HepG2 (cell line): ENCODE results near the gene ATP2B2. TPM values are rescaled to one million over a fixed set of nuclear protein-coding genes. Genes with fewer than 3 reads are reported as not detected.
A peak's percentile ranks its signal among the peaks of the same experiment; 100 is the strongest.

Experiments
- AGO2 ChIP-seq: fragments of 200-400 bp; formaldehyde crosslinking; optimal IDR thresholded peaks from 2 replicates; pipeline ENCODE3; 2017; ENCODE audit warnings: mild to moderate bottlenecking, low read depth, low read length, moderate library complexity
- ELF4 ChIP-seq: sonication (generic); formaldehyde crosslinking; IDR thresholded peaks from 2 replicates; pipeline ENCODE4 v1.5.0; 2020; ENCODE audit warnings: missing genetic modification reagents, mild to moderate bottlenecking, moderate library complexity, borderline replicate concordance
- FOSL1 ChIP-seq: sonication (generic); formaldehyde crosslinking; IDR thresholded peaks from 2 replicates; pipeline ENCODE4 v1.9.0; 2021; ENCODE audit warnings: missing genetic modification reagents, borderline replicate concordance
- HCFC1 ChIP-seq: fragments of 150-350 bp; IDR thresholded peaks from 2 replicates; pipeline ENCODE4 v1.6.1; 2014; ENCODE audit warnings: low read depth, low read length
- MAFK ChIP-seq, 2 experiments: IDR thresholded peaks in 1 of 2; conservative IDR thresholded peaks in 1 of 2; 2 replicates each; pipeline ENCODE4 v1.6.1; 2011; ENCODE audit warnings: improper control_type of control experiment in 2 of 2, low read length in 2 of 2
- MTF2 ChIP-seq: sonication (generic); formaldehyde crosslinking; IDR thresholded peaks from 2 replicates; pipeline ENCODE4 v1.5.0; 2020; ENCODE audit warnings: missing genetic modification reagents, borderline replicate concordance
- PAX8 ChIP-seq: sonication (generic); formaldehyde crosslinking; IDR thresholded peaks from 2 replicates; pipeline ENCODE4 v1.8.0; 2022; ENCODE audit warnings: mild to moderate bottlenecking, missing genetic modification reagents, borderline replicate concordance
- ZNF34 ChIP-seq: sonication (generic); formaldehyde crosslinking; IDR thresholded peaks from 2 replicates; pipeline ENCODE4 v1.4.0; 2020; ENCODE audit warnings: mild to moderate bottlenecking, missing genetic modification reagents, borderline replicate concordance
- ZNF431 ChIP-seq: sonication (generic); formaldehyde crosslinking; IDR thresholded peaks from 2 replicates; pipeline ENCODE4 v1.9.0; 2022; ENCODE audit warnings: missing genetic modification reagents, low read depth, mild to moderate bottlenecking, borderline replicate concordance
- ZNF777 ChIP-seq: sonication (generic); formaldehyde crosslinking; IDR thresholded peaks from 2 replicates; pipeline ENCODE4 v1.4.0; 2020; ENCODE audit warnings: missing genetic modification reagents
- polyA plus RNA-seq, 8 experiments: library from polyadenylated mRNA; depleted of rRNA in 3 of 8; stranded (reverse) in 7 of 8; unstranded in 1 of 8; fragments of >200 nt; fragmentation: Illumina TruSeq in 4 of 8; extraction: Trizol in 4 of 8; gene quantifications; 2 replicates each; pipeline versions ENCODE4 v1.2.1 to v1.2.3, GENCODE V29; 2011 to 2016; ENCODE audit warnings: low read depth in 4 of 8, missing spikeins in 1 of 8, mixed read lengths in 1 of 8; ENCODE audit not compliant: insufficient read depth in 1 of 8
- total RNA-seq, 5 experiments: library from RNA; depleted of rRNA; stranded (reverse); fragments of >200 nt; fragmentation: Illumina TruSeq; extraction: Trizol; gene quantifications; 2 replicates each; pipeline ENCODE4 v1.2.3, GENCODE V29; 2016; ENCODE audit warnings: low read depth in 1 of 5
- TF ChIP-seq, protein P1 (sequence below): sonication (generic); formaldehyde crosslinking; IDR thresholded peaks from 2 replicates; pipeline ENCODE4 v1.4.0; 2020; ENCODE audit warnings: mild to moderate bottlenecking, missing genetic modification reagents, borderline replicate concordance
- TF ChIP-seq, protein P2 (sequence below): IDR thresholded peaks from 2 replicates; pipeline ENCODE4 v1.4.0; 2020; ENCODE audit warnings: mild to moderate bottlenecking, missing genetic modification reagents
- TF ChIP-seq, protein P3 (sequence below): IDR thresholded peaks from 2 replicates; pipeline ENCODE4 v1.6.1; 2016; ENCODE audit warnings: low read depth
- TF ChIP-seq, protein P4 (sequence below): sonication (generic); formaldehyde crosslinking; IDR thresholded peaks from 2 replicates; pipeline ENCODE4 v1.8.0; 2022; ENCODE audit warnings: mild to moderate bottlenecking, missing genetic modification reagents, borderline replicate concordance

The ATP2B2 gene
- total and polyA plus RNA-seq, 2 of the 13 experiments (the other 11 are each of a cell fraction or from before 2014, with no cell fraction given) = 1.5 to 2.3 TPM

DNA sequence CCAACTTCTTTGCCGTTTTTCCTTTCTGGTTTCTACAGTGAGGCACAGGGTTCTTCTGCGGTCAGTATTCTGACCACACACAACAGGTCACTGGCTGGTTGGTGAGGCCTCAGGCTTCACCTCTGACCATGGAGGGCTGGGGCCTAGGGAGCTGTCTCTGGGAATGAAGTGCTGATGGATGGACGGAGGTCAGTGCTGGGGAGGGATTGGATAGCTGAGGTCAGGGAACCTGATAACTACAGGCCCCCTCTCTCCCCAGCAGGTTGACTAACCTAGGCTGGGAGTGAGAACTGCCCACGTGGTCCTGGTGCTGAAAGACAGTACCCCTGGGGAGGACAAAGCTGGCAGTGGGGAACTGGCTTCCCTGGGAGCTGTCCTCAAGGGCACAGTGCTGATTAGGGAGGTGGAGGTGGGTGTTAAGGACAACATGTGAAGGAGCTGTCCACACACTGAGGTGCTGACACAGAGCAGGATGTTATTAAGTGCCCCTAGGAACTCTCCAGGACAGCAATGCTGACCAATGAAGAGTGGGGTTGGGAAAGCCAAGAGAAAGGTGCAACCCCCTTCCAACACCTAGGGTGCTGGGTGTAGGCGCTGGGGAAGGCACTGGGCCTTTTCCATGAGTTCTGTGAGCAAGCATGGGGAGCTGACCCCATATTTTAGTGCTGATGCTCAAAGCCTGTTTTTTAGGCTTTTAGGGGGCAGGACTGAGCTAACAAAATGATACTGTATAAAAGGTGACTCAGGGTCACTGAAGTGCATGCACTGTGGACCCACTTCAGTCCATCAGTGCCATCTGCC is 45.2 kb downstream of the ATP2B2 start (continued):
- TF ChIP-seq ELF4 (CRISPR knock-in tag) = peak; percentile 63; the same call in 1 of the 2 replicates
- peak; percentile 49 for TF ChIP-seq HCFC1
- 0 out of 2 replicates have a peak, but pooled peaks have one; percentile 65 for TF ChIP-seq PAX8 (CRISPR knock-in tag)
- TF ChIP-seq MTF2 (CRISPR knock-in tag) = no peak
- no peak for TF ChIP-seq MAFK (conservative IDR thresholded peaks at IDR 0.05 in 1 of 2, IDR thresholded peaks at IDR 0.05 in 1 of 2; ENCODE audit: low read length in 2 of 2)
- TF ChIP-seq, protein P1, sequence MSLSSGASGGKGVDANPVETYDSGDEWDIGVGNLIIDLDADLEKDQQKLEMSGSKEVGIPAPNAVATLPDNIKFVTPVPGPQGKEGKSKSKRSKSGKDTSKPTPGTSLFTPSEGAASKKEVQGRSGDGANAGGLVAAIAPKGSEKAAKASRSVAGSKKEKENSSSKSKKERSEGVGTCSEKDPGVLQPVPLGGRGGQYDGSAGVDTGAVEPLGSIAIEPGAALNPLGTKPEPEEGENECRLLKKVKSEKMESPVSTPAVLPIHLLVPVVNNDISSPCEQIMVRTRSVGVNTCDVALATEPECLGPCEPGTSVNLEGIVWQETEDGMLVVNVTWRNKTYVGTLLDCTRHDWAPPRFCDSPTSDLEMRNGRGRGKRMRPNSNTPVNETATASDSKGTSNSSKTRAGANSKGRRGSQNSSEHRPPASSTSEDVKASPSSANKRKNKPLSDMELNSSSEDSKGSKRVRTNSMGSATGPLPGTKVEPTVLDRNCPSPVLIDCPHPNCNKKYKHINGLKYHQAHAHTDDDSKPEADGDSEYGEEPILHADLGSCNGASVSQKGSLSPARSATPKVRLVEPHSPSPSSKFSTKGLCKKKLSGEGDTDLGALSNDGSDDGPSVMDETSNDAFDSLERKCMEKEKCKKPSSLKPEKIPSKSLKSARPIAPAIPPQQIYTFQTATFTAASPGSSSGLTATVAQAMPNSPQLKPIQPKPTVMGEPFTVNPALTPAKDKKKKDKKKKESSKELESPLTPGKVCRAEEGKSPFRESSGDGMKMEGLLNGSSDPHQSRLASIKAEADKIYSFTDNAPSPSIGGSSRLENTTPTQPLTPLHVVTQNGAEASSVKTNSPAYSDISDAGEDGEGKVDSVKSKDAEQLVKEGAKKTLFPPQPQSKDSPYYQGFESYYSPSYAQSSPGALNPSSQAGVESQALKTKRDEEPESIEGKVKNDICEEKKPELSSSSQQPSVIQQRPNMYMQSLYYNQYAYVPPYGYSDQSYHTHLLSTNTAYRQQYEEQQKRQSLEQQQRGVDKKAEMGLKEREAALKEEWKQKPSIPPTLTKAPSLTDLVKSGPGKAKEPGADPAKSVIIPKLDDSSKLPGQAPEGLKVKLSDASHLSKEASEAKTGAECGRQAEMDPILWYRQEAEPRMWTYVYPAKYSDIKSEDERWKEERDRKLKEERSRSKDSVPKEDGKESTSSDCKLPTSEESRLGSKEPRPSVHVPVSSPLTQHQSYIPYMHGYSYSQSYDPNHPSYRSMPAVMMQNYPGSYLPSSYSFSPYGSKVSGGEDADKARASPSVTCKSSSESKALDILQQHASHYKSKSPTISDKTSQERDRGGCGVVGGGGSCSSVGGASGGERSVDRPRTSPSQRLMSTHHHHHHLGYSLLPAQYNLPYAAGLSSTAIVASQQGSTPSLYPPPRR (CRISPR knock-in tag) = no peak
- TF ChIP-seq ZNF777 (CRISPR knock-in tag) = peak; percentile 72
- TF ChIP-seq, protein P2, sequence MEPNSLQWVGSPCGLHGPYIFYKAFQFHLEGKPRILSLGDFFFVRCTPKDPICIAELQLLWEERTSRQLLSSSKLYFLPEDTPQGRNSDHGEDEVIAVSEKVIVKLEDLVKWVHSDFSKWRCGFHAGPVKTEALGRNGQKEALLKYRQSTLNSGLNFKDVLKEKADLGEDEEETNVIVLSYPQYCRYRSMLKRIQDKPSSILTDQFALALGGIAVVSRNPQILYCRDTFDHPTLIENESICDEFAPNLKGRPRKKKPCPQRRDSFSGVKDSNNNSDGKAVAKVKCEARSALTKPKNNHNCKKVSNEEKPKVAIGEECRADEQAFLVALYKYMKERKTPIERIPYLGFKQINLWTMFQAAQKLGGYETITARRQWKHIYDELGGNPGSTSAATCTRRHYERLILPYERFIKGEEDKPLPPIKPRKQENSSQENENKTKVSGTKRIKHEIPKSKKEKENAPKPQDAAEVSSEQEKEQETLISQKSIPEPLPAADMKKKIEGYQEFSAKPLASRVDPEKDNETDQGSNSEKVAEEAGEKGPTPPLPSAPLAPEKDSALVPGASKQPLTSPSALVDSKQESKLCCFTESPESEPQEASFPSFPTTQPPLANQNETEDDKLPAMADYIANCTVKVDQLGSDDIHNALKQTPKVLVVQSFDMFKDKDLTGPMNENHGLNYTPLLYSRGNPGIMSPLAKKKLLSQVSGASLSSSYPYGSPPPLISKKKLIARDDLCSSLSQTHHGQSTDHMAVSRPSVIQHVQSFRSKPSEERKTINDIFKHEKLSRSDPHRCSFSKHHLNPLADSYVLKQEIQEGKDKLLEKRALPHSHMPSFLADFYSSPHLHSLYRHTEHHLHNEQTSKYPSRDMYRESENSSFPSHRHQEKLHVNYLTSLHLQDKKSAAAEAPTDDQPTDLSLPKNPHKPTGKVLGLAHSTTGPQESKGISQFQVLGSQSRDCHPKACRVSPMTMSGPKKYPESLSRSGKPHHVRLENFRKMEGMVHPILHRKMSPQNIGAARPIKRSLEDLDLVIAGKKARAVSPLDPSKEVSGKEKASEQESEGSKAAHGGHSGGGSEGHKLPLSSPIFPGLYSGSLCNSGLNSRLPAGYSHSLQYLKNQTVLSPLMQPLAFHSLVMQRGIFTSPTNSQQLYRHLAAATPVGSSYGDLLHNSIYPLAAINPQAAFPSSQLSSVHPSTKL (CRISPR knock-in tag) = peak; percentile 73
- peak; percentile 45; the same call in 1 of the 2 replicates for TF ChIP-seq FOSL1
- TF ChIP-seq, protein P3, sequence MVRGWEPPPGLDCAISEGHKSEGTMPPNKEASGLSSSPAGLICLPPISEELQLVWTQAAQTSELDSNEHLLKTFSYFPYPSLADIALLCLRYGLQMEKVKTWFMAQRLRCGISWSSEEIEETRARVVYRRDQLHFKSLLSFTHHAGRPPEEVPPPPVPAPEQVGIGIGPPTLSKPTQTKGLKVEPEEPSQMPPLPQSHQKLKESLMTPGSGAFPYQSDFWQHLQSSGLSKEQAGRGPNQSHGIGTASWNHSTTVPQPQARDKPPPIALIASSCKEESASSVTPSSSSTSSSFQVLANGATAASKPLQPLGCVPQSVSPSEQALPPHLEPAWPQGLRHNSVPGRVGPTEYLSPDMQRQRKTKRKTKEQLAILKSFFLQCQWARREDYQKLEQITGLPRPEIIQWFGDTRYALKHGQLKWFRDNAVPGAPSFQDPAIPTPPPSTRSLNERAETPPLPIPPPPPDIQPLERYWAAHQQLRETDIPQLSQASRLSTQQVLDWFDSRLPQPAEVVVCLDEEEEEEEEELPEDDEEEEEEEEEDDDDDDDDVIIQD = peak; percentile 91
- TF ChIP-seq, protein P4, sequence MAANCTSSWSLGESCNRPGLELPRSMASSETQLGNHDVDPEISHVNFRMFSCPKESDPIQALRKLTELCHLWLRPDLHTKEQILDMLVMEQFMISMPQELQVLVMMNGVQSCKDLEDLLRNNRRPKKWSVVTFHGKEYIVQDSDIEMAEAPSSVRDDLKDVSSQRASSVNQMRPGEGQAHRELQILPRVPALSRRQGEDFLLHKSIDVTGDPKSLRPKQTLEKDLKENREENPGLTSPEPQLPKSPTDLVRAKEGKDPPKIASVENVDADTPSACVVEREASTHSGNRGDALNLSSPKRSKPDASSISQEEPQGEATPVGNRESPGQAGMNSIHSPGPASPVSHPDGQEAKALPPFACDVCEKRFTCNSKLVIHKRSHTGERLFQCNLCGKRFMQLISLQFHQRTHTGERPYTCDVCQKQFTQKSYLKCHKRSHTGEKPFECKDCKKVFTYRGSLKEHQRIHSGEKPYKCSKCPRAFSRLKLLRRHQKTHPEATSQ (CRISPR knock-in tag) = 0 out of 2 replicates have a peak, but pooled peaks have one; percentile 32
- TF ChIP-seq ZNF431 (CRISPR knock-in tag) = peak; percentile 99
- no peak for TF ChIP-seq AGO2
- no peak for TF ChIP-seq ZNF34
